ENCODE measurements around the gene CCDC175.

DNA sequence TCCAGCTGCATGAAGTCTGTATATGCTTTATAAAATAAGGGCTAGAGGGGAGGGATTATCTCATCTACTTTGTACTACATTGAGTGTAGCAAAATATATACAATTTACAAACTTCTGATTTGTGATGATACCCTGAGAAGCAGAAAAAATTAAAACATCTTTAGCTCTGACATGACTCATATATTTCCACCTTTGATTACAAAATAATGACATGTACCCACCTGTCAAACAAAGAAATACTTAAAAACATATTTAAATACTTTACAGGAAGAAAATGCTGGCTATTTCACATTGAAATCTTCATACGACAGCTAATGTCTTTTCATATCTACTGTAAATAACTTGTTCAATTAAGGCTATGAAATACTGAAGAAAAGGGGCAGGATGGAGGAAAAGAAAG, 114.7 kb downstream of the CCDC175 start:
- TF ChIP-seq, protein P1, sequence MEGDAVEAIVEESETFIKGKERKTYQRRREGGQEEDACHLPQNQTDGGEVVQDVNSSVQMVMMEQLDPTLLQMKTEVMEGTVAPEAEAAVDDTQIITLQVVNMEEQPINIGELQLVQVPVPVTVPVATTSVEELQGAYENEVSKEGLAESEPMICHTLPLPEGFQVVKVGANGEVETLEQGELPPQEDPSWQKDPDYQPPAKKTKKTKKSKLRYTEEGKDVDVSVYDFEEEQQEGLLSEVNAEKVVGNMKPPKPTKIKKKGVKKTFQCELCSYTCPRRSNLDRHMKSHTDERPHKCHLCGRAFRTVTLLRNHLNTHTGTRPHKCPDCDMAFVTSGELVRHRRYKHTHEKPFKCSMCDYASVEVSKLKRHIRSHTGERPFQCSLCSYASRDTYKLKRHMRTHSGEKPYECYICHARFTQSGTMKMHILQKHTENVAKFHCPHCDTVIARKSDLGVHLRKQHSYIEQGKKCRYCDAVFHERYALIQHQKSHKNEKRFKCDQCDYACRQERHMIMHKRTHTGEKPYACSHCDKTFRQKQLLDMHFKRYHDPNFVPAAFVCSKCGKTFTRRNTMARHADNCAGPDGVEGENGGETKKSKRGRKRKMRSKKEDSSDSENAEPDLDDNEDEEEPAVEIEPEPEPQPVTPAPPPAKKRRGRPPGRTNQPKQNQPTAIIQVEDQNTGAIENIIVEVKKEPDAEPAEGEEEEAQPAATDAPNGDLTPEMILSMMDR (IDR thresholded peaks at IDR 0.05; ENCODE audit: low read length), result no peak
- TF ChIP-seq EZH2 (IDR thresholded peaks at IDR 0.05; ENCODE audit: borderline replicate concordance, low read length), result no peak
